ENCODE measurements around the gene GSE1.
"Not testable (repeated sequence)": the region's sequence is repeated elsewhere in the genome, so short reads cannot be mapped to it uniquely, and the experiment has no call there.

Gene GSE1

DNA sequence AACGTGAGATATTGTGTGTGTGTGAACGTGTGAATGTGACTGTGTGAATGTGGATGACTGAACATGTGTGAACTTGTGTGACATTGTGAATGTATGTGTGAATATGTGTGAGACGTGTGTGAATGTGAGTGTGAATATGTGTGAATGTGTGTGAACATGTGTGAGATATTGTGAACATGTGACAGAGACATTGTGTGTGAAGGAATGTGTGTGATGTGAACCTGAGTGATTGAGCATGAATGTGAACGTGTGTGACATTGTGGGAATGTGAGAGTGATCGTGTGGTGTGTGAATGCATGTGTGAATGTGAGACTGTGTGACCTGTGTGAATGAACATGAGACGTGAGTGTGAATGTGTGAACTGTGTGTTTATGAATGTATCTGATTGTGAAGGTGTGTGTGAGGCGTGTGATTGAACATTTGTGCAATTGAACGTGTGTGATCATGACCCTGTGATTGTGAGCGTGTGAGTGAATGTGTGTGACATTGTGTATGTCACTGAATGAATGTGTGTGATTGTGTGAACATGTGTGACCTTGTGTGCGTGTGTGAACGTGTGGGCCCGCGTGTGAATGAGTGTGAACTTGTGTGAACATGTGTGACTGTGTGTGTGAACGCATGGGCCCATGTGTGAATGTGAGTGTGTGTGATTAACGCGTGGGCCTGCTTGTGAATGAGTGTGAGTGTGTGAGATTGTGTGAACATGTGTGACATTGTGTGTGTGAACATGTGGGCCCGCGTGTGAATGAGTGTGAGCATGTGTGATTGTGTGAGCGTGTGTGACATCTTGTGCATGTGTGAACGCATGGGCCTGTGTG, 23.2 kb upstream of the GSE1 start:
- no peak for DNase-seq (ENCODE audit: low read depth in 1 of 2, low spot score in 1 of 2)

DNA sequence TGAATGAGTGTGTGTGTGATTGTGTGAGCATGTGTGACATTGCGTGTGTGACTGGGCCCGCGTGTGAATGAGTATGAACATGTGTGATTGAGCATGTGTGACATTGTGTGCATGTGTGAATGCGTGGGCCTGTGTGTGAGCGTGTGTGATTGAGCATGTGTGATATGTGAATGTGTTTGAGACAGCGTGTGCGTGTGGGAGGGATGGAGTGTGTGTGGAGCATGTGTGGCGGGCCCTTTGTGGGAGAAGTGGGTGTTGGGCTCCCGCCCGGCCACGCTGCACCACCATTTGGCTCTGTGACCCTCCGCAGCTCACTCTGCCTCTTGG, 22.7 kb upstream of the GSE1 start:
- no peak for DNase-seq (ENCODE audit: low read depth in 1 of 2, low spot score in 1 of 2)

DNA sequence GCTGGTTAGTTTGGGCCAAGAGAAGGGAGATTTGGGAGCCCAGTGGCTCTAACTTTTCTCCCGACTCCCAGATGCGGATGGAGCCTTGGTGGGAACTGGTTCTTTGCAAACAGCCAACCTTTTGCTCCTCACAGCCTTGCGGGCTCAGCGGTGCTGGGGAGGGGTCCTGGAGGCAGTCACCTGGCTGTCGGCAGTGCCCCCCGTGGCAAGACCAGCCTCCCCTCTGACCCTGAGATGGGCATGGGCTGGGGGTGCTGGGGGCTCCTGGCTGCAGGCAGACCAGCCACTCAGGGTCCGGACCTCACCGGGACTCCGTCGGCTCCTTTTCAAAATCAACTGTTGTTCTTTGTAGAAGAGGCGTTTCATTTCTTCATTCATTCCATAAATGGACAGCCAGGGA, 21.7 kb upstream of the GSE1 start:
- DNase-seq (ENCODE audit: low read depth in 1 of 2, low spot score in 1 of 2): no peak

DNA sequence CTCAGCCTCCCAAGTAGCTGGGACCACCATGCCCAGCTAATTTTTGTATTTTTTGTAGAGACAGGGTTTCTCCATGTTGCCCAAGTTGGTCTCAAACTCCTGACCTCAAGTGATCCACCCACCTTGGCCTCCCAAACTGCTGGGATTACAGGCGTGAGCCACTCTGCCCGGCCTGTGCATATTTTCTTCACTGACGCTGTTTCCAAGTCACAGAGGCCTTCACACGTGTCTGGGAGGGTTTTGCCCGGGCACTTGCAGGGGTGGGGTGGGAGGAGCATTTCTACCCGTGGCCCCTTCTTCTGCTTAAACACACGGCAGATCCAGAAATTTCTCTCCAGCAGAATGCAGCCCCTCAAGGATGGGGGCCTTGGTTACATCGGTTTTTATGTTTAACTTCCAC, 20.8 kb upstream of the GSE1 start:
- DNase-seq (ENCODE audit: low read depth in 1 of 2, low spot score in 1 of 2): not testable (repeated sequence)

DNA sequence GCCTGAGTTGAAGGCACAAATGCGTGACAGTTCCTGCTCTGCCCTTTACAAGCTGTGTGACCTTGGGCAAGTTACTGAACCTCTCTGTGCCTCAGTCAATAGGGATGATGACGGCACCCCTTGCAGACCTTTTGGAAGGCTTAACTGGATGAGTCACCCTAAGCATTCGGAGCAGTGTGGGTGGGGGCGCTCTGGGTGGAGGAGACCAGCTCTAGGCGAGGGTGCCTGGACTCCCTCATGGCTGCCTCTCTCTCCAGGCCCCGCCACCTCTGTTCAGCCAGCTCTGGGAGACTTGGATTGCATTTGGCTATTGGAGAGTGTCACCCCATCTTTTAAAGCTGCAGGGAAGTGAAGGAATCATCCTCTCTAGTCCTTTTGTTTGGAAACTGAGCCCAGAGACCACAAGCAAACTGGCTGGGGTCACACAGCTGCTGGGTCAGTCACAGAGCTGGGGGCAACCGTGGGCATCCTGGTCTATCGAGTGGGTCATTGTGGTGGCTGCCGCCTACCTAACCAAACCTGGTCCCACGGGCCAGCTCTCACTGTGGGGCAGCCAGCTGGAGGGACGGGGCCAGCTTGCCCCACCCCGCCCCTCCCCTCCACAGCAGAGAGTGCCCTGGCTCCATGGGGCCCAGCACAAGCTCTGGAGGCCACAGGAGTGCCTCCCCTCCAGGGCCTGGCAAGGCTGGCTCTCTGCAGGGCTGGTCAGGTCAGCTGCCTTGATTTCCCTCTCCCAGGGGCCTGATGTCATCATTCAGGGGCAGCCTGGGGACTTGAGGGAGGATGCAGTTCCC, 20.2 kb upstream of the GSE1 start:
- DNase-seq (ENCODE audit: low read depth in 1 of 2, low spot score in 1 of 2): no peak

DNA sequence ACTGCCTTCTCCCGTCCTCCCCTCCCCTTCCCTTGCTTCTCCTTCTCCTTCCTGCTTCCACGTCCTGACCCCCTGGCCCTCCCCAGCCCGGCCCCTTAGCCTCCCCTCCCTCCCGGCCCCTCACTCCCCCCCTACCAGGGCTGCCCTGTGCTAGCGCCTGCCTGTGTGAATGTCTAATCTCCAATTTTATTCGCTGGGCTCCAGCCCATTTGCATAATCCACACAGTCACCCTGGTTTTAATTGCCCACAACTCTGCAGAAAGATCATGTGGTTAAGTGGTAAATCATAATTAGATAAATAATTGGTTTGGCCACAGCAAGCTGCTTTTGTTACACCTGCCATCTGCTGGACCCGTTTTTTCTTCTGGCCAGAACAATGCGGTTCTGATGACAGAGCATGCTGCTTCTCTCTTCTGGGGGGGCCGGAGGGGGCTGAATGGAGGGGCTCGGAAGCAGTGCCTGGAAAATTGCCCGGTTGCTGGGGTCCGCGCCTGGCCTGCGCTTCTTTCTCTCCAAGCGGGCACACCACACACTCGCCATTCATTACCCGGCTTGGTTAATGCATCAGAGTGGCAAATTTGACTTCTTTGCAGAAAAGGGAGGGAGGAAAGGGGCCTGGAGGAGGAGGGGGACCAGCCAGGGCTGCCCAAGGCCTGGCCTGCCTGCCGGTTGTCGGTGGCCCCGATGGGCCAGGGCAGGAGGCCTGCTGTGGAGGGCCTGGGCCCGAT, 19.5 kb upstream of the GSE1 start:
- DNase-seq (ENCODE audit: low read depth in 1 of 2, low spot score in 1 of 2): no peak

DNA sequence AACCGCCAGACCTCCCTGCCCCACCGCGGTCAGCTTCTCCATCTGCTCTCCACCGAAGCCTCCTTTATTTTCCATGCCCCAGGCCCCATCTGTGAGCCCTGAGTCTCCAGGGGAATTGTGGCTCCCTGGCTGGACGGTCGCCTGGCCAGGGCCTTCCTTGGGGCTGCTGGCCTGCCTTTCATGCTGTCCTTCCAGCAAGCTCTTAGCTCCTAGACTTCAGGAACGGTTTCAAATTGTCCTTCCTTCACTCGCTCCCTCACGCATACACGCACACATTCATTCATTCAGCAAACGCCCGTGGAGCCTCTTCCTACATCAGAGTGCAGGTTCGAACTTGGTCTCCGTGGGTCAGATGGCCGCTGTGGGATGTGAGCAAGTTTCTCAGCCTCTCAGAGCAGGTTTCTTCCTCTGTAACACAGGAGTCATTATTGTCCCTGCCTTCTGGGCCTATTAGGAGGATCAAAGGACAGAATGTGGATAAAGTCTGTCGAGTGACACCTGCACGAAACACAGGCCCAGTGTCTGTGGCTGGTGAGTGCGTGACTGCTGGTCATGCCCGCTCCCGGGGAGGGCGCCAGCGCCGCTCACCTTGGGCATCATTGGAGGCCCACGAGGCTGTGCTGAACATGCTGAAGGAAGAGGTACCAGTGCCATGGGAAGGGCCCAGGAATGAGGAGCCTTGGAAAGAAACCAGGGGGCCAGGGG, 18.7 kb upstream of the GSE1 start:
- no peak for DNase-seq (ENCODE audit: low read depth in 1 of 2, low spot score in 1 of 2)

DNA sequence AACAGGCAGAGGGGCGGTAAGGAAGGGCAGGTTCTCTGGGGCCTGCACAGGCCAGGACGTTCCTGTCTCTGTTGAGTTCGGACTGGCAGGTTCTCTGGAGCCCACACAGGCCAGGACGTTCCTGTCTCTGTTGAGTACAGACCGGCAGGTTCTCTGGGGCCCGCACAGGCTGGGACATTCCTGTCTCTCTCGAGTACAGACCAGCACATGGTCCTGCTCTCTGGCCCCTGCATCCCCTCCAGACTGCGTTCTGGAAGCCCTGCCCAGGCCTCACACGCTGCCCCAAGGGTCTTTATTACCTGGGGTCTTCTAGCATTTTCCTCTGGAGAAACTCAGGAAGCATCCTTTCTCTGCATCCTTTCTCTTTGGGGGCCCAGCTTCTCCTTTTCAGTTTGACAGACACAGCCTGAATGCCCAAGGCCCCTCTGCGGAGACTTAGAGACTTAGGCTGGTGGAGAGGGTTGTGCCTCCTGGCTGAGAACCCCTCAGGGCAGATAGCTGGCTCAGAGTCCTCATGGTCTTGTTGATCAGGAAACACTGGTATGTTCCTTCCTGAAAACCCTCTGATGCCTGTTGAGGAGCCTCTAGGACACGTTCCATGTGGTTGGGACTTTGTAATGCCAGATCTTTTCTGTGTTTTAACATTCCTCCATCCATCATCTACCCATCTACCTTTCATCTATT, 18.0 kb upstream of the GSE1 start:
- DNase-seq (ENCODE audit: low read depth in 1 of 2, low spot score in 1 of 2): no peak

DNA sequence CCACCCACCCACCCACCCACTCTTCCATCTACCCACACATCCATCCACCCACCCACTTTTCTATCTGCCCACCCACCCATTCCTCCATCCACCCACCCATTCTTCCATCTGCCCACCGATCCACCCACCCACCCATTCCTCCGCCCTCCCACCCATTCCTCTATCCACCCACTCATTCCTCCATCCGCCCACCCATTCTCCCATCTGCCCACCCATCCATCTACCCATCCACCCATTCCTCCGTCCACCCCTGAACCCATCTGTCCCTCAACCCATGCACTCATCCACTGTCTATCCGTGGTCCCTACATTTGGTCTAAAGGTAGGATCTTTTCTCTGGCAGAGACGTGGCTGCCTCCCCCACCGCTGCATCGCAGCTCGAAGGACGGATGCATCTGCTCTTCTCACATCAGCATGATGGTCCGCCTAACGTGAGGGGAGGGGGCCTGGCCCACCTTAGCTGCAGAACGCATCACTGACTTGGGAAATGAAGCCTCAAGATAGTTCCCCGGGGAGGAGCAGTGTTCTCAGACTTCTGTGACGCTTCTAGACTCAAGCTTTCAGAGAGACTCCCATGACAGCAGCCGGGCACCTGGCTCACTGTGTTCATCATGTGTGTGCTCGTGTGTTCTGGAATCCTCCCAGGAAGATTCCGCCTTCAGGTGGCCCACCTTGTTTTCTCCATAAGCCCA, 17.2 kb upstream of the GSE1 start:
- DNase-seq (ENCODE audit: low read depth in 1 of 2, low spot score in 1 of 2): no peak

DNA sequence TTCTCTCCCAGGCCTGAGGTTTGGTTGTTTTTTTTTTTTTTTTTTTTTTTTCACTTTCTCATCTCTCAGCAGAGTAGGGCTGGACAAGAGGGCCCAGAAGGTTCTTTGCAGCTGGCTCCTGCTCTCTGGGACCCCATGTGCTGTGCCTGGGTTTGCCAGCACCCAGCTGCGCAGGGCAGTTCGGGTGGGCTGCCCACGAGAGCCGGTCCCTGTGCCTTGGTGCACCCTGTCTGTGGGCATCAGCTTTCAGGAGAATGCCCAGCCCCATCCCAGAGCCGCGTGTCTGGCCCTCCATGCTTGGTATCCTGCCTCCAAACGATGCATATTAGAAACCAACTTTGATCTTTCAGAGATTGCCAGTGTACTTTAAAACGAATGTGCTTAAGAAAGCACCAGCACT, 15.0 kb upstream of the GSE1 start:
- no peak for DNase-seq (ENCODE audit: low read depth in 1 of 2, low spot score in 1 of 2)

DNA sequence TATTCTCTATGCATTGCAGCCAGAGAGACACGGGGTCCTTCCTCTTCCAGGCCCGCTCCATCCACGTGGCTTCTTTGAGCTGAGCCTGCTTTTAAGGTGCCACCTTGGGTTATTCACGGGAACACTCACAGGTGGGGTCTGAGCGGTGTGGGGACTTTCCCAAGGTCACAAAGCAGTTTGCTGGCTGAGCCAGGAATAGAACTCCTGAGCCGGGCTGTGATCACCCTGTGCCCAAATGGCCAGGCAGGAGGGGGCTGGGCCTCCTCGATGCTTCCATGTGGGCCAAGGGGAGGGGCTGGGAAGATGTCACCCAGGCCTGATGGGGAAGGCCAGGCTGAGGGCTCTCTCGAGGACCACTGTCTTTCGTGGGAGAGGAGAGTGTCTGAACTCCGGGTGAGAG, 13.0 kb upstream of the GSE1 start:
- DNase-seq (ENCODE audit: low read depth in 1 of 2, low spot score in 1 of 2): no peak

DNA sequence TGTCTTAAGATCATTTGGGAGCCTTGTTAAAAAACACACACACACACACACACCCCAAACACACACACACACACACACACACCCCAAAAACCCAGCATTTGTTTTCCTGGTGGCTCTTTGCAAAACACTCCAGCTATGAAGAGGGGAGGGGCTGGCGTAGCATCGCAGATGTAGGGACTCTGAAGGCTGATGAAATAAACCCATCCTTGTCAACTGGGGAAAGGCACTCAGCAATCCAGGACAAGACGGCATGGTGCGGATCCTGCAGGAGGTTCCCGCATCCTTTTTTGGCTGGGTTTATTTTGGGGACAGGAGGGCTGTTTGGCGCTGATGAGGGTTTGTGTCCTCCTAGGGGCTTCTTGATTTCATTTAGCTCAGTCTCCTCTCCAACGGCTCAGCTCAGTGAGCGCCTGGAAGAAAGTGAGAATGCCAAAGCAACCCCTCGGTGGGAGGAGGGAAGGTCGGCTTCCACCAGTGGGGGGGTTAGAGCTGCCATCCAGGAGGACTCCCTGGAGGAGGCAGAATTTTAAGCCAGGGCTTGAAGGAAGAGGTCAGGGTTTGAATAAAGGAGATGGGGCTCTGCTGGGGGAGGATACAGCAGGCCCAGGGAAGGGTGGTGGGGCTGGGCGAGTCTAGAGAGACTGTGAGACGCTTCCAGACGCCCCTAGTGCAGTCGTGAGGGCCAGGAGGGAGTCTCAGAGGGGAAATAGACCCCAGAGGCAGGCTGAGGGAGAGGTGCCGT, 12.4 kb upstream of the GSE1 start:
- DNase-seq (ENCODE audit: low read depth in 1 of 2, low spot score in 1 of 2): no peak

DNA sequence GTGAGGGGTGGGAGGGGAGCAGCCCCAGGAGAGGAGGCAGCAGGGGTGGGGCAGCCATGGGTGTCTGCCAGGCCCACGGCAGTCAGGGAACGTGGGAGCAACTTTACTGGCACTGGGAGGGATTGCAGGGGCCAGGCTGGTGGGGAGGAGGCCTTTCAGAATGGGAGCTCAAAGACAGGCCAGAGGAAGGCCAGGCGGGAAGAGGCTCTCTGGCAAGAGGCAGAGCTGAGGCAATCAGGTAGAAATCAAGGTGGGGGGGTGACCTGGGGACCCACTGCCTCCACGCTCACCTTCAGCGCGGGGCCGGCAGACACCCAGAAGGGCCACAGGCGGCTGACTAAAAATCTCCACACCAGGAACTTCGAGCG, 11.9 kb upstream of the GSE1 start:
- DNase-seq (ENCODE audit: low read depth in 1 of 2, low spot score in 1 of 2): no peak

DNA sequence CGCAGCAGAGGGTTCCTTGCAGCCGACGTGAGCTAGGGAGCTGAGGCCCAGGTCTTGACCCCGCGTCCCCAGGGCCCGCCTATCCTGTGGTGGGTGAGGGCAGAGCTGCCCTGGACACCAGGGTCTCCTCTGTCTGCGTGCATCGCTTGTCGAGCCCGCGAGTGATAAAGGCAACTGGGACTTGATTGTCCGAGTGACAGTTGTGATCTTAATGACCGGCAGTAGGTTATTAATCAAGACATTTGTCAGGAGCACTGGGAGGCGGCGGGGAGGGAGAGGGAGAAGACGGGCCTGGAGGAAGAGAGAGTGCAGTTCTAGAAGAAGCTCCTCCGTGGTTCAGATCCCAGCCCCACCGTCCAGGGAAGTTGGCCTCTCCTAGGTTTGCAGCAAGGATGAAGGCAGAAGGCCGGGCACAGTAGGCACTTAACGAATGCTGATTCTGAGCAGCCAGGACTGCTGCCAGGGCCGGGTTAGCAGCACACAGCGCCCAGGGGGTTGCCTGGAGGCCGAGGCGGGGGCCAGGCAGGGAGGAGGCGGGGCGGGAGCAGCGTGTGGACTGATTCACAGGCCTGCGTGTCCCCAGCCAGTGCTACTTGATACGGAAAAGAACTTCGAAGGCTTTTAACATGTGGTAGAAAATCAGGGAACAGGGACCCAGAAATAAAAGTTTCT, 11.3 kb upstream of the GSE1 start:
- DNase-seq (ENCODE audit: low read depth in 1 of 2, low spot score in 1 of 2): no peak

DNA sequence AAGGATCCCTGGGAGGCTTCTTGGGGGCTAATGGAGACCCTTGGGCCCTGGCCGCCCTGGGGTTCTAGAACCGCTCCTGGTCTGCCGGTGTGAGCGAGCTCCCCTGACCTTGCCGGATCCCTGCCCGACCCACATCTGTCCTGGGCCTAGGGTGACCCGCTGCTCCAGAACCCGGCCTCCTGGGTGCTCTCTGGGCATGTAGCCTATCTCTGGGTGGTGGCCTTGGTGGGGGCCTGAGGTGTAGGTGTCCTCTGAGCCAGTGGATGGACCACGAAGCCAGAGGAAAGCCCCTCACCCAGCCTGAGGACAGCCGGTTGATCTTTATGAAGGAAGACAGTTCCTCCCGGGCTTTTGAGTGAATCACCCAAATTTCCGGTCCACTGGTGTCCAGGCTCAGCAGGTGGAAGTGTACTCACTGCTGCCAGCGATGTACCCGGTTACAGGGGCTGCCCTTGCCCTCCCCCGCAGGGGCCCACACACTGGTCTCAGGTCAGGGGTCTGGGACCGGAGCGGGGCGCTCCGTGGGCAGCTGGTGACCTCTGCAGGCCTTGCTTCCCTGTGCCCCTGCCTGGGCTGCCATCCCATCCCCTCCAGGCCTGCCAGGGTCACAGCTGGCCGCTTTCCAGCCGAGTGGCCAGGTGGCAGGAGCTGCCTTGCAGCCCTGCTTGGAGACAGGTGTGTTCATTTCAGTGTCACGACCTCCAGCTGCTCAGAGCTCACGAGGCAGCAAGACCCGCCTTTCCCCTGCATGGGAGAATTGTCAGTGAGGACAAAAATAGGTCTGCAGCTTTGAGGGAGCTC, 10.5 kb upstream of the GSE1 start:
- no peak for DNase-seq (ENCODE audit: low read depth in 1 of 2, low spot score in 1 of 2)

DNA sequence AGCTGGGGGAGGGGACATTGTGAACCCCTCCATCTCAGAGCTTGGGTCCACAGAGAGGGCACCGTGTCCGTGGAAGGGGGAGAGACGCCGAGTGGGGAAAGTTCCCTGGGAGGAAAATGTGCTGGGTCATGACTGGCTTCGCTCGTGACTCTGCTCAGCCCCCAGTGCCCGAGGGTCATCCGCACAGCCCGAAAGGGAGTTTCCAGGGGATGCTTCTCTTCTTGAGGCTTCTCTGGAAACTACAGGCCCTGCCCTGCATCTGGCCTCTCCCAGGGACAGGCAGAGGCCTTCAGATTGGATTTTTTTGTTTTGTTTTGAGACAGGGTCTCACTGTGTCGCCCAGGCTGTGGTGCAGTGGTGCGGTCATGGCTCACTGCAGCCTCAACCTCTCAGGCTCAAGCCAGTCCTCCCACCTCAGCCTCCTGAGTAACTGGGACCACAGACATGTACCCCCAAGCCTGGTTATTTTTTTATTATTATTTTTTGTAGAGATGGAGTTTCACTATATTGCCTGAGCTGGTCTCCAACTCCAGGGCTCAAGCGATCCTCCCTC, 9.8 kb upstream of the GSE1 start:
- no peak for DNase-seq (ENCODE audit: low read depth in 1 of 2, low spot score in 1 of 2)

DNA sequence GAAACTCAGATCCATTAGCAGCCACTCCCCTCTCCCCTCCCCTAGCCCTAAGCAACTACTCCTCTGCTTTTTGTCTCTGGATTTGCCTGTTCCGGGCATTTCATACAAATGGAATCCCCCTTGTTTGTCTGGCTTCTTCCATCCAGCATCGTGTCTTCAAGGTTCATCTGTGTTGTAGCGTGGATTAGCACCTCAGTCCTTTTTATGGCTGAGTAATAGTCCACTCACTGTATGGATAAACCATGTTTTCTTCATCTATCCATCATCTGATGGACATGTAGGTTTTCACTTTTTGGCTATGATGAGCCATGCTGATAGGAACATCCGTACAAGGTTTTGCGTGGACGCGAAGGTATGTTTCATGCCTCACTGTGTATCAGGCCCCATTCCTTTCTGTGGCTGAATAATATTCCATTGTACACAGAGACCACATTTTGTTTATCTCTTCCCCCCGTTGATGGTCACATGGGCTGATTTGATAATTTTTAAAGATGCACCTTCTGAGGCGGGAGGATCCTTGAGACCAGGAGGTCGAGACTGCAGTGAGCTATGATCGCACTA, 8.9 kb upstream of the GSE1 start:
- no peak for DNase-seq (ENCODE audit: low read depth in 1 of 2, low spot score in 1 of 2)

All from activated CD4-positive, alpha-beta T cell treated with anti-CD3 and anti-CD28 coated beads, Interleukin-2, amount 50 U/mL, for 24 hours (primary cell).